Measurements from ENCODE around the gene FAT1. TPM values are rescaled to one million over a fixed set of nuclear protein-coding genes. Genes with fewer than 3 reads are reported as not detected.
"Not testable (repeated sequence)": the region's sequence is repeated elsewhere in the genome, so short reads cannot be mapped to it uniquely, and the experiment has no call there.

The FAT1 gene
- total and polyA plus RNA-seq, 2 donors (not counting 3 experiments of a cell fraction or from before 2014, with no cell fraction given), result 9.2 to 9.8 TPM

DNA sequence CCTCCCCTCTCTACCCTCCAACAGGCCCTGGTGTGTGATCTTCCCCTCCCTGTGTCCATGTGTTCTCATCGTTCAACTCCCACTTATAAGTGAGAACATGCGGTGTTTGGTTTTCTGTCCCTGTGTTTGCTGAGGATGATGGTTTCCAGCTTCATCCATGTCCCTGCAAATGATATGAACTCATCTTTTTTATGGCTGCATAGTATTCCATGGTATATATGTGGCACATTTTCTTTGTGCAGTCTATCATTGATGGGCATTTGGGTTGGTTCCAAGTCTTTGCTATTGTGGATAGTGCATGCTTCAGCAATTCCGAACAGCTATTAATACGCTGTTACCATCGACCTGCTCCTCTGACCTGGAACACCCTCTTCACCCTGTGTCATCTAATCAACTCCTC, 32.9 kb upstream of the FAT1 start:
- DNase-seq (ENCODE audit: low read depth, low spot score); H3K27me3 ChIP-seq (ENCODE audit: control insufficient read depth in 2 of 2, insufficient read depth in 2 of 2, low read length in 2 of 2); H3K27ac ChIP-seq (ENCODE audit: insufficient read depth, low read depth, low read length); CTCF ChIA-PET; H3K4me2 ChIP-seq (ENCODE audit: insufficient read depth, low read length); H3K79me2 ChIP-seq (ENCODE audit: control insufficient read depth, insufficient read depth, low read length); H3K4me1 ChIP-seq (ENCODE audit: control insufficient read depth, extremely low read depth, insufficient read depth, low read length); intact Hi-C loops (cut with micrococcal nuclease); H3K9me1 ChIP-seq (replicated peaks; ENCODE audit: control insufficient read depth, extremely low read depth, insufficient read depth, low read length); H3K9ac ChIP-seq (replicated peaks; ENCODE audit: extremely low read depth, insufficient read depth, low read length); H3K36me3 ChIP-seq (ENCODE audit: control insufficient read depth in 2 of 2, extremely low read depth in 1 of 2, insufficient read depth in 2 of 2, low read length in 2 of 2); FAIRE-seq; dilution Hi-C loops (cut with MboI; ENCODE audit: extremely low pct_ligation_motif_present, low sequenced_read_pairs); BruUV-seq (replicated peaks); POLR2A ChIA-PET; H4K20me1 ChIP-seq (replicated peaks; ENCODE audit: control insufficient read depth, extremely low read depth, insufficient read depth, low read length); H3K4me3 ChIP-seq (replicated peaks in 1 of 3; ENCODE audit: insufficient read depth in 1 of 3, low read depth in 1 of 3, low read length in 3 of 3); H3K9me3 ChIP-seq (replicated peaks; ENCODE audit: control insufficient read depth, insufficient read depth, low read length); H2AFZ ChIP-seq (ENCODE audit: low read depth, low read length): not testable (repeated sequence)

DNA sequence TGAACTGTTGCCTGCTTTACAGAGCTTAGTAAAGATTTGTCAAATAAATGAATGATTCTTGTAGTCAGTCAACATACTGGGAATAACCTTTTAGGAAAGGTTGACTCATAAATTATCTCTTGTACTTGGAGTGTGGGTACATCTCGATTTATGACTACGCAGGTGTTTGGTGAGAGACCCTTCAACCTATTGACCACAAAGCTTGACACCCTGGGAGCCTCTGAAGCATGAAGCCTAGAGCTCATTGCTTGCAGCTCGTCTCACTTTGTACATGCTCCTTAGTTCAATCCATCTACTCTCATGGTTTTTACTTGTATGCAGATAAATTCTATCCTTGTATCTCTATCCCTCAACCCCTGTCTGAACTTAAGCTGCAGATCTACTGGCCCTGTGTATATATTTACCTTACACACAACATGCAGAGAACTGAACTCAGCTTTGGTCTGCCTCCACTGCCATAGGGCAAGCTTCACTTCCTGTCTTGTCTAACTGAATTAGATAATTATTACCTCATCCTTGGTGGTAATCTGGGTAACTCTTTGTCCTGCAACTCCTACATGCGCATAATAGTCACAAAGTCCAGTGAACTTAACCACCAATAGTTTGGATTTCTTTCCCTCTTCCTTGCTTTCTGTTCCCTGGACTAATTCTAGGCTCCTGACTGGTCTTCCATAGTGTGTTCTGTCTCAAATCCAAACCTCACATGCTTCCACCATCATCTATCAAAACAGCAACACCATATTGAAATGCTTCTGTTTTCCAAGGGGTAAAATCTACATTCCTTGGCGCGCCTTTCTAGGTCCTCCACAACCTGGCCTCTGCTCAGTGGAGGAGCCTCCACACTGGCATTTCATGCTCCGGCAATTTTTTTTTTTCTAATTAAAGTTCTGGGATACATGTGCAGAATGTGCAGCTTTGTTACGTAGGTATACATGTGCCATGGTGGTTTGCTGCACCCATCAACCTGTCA, 32.2 kb upstream of the FAT1 start:
- Histone ChIP-seq H3K9me1 (replicated peaks; ENCODE audit: control insufficient read depth, extremely low read depth, insufficient read depth, low read length) (no peaks in the 10 kb centered on the region), H3K27ac (ENCODE audit: insufficient read depth, low read depth, low read length) (no peak overlapping the region), H3K27me3 (ENCODE audit: control insufficient read depth in 2 of 2, insufficient read depth in 2 of 2, low read length in 2 of 2) (no peaks in the 10 kb centered on the region), H3K9ac (replicated peaks; ENCODE audit: extremely low read depth, insufficient read depth, low read length) (no peak overlapping the region), H3K79me2 (ENCODE audit: control insufficient read depth, insufficient read depth, low read length) (no peaks in the 10 kb centered on the region), H3K4me2 (ENCODE audit: insufficient read depth, low read length) (no peak overlapping the region), H4K20me1 (replicated peaks; ENCODE audit: control insufficient read depth, extremely low read depth, insufficient read depth, low read length) (no peaks in the 10 kb centered on the region), H3K4me3 (replicated peaks in 1 of 3; ENCODE audit: insufficient read depth in 1 of 3, low read depth in 1 of 3, low read length in 3 of 3) (no peak overlapping the region), H3K9me3 (replicated peaks; ENCODE audit: control insufficient read depth, insufficient read depth, low read length) (no peaks in the 10 kb centered on the region), H3K4me1 (ENCODE audit: control insufficient read depth, extremely low read depth, insufficient read depth, low read length) (no peaks in the 10 kb centered on the region), H2AFZ (ENCODE audit: low read depth, low read length) (no peak overlapping the region), H3K36me3 (ENCODE audit: control insufficient read depth in 2 of 2, extremely low read depth in 1 of 2, insufficient read depth in 2 of 2, low read length in 2 of 2) (no peaks in the 10 kb centered on the region)
- TF ChIP-seq FOS (IDR thresholded peaks at IDR 0.05; ENCODE audit: borderline replicate concordance, insufficient read depth, low read length), result no peak
- TF ChIP-seq JUN (IDR thresholded peaks at IDR 0.05; ENCODE audit: borderline replicate concordance, insufficient read depth, insufficient read length, low read depth), result no peak
- intact Hi-C loops (cut with micrococcal nuclease), result no loop called here
- DNase-seq (ENCODE audit: low read depth, low spot score), result no peak
- no peak for FAIRE-seq
- no TSS peak for BruUV-seq (replicated peaks)
- ChIA-PET CTCF (no interaction called here), POLR2A (no interaction called here)
- dilution Hi-C loops (cut with MboI; ENCODE audit: extremely low pct_ligation_motif_present, low sequenced_read_pairs), result no loop called here
